Measurements from ENCODE around the gene RIPK4. TPM values are rescaled to one million over a fixed set of nuclear protein-coding genes. Genes with fewer than 3 reads are reported as not detected.
A peak's percentile ranks its signal among the peaks of the same experiment; 100 is the strongest.

The RIPK4 gene
- polyA plus RNA-seq, 1 donor (not counting 4 experiments of a cell fraction or from before 2014, with no cell fraction given), result 18.4 TPM

DNA sequence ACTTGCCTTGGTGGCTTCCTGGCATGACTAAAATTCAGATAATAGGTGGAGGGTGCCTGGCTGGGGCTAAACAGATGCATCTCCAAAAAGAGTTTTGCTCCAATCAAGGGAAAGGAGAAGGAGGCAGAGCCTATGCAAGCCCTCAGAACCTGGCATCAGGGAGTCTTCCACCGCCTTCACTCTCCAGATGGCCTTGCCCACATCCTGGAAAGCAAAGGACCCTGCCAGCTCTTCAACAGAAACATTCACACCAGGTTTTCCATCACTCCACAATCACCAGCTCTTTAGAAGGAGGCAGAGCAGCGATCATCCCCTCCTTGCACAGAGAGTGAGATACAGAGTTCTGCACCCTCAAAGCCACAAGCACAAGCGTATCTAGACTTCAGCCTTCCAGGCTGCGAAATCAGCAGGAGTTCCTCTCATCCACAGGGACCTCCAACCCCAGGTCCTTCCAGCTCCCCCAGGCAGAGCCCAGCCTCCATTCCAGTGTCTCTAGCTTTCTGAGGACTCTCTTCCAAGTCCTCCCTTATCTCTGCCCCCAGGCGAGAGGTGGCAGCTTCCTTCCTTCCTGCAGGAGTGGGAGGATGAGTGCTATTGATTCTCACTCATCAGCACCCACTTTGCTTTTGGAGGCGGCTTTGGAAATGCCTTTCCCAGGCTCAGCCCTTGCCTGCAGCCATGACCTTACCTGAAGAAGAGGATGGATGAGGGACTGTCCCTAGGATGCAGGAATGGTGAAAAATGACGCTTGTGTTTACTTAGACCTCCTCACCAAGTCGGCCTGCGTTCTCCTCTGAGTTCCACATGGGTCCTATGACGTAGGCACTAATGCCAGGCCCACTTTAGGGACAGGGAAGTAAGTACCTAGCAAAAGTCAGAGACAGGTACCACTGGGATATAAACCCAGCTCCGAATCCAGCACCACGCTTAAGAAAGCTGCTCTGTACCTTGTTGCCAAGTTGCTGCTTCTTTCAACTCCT, 75.4 kb downstream of the RIPK4 start:
- dilution Hi-C loops (cut with MboI; ENCODE audit: extremely low pct_ligation_motif_present, low sequenced_read_pairs), result no loop called here
- no peak overlapping the region for H3K9ac ChIP-seq (ENCODE audit: control insufficient read depth, extremely low read depth, insufficient read depth, low read length)
- H3K4me1 ChIP-seq (ENCODE audit: control insufficient read depth, extremely low read depth, insufficient read depth, low read length), result peaks cover 11% of the 10 kb centered on the region
- TF ChIP-seq, protein P1, sequence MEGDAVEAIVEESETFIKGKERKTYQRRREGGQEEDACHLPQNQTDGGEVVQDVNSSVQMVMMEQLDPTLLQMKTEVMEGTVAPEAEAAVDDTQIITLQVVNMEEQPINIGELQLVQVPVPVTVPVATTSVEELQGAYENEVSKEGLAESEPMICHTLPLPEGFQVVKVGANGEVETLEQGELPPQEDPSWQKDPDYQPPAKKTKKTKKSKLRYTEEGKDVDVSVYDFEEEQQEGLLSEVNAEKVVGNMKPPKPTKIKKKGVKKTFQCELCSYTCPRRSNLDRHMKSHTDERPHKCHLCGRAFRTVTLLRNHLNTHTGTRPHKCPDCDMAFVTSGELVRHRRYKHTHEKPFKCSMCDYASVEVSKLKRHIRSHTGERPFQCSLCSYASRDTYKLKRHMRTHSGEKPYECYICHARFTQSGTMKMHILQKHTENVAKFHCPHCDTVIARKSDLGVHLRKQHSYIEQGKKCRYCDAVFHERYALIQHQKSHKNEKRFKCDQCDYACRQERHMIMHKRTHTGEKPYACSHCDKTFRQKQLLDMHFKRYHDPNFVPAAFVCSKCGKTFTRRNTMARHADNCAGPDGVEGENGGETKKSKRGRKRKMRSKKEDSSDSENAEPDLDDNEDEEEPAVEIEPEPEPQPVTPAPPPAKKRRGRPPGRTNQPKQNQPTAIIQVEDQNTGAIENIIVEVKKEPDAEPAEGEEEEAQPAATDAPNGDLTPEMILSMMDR (optimal IDR thresholded peaks at IDR 0.05 in 1 of 3, IDR thresholded peaks at IDR 0.05 in 1 of 3, conservative IDR thresholded peaks at IDR 0.05 in 1 of 3; ENCODE audit: extremely low read depth in 1 of 3, insufficient read depth in 2 of 3, low read length in 3 of 3), result no peak
- no peak for TF ChIP-seq EZH2 (IDR thresholded peaks at IDR 0.05; ENCODE audit: low read length)
- no peaks in the 10 kb centered on the region for H4K20me1 ChIP-seq (ENCODE audit: control insufficient read depth, extremely low read depth, insufficient read depth, low read length)
- peak; percentile 51 for FAIRE-seq
- no peaks in the 10 kb centered on the region for H3K9me3 ChIP-seq (ENCODE audit: control insufficient read depth, low read depth, low read length)
- no peak for DNase-seq (ENCODE audit: low read depth, low spot score)
- H3K27me3 ChIP-seq (ENCODE audit: control insufficient read depth, extremely low read depth, insufficient read depth, low read length), result peaks cover 9% of the 10 kb centered on the region
- no peak overlapping the region for H3K4me2 ChIP-seq (ENCODE audit: control insufficient read depth, extremely low read depth, insufficient read depth, low read depth, low read length)
- H3K36me3 ChIP-seq (ENCODE audit: control insufficient read depth in 2 of 2, extremely low read depth in 1 of 2, insufficient read depth in 2 of 2, low read length in 2 of 2), result no peaks in the 10 kb centered on the region
- H2AFZ ChIP-seq (ENCODE audit: control insufficient read depth, low read length), result no peak overlapping the region
- H3K9me1 ChIP-seq (ENCODE audit: control insufficient read depth, extremely low read depth, insufficient read depth, low read length), result no peaks in the 10 kb centered on the region
- H3K4me3 ChIP-seq (ENCODE audit: control insufficient read depth in 2 of 3, extremely low read depth in 1 of 3, insufficient read depth in 2 of 3, low read depth in 1 of 3, low read length in 3 of 3), result no peak overlapping the region
- H3K79me2 ChIP-seq (ENCODE audit: control insufficient read depth, insufficient read depth, low read length), result no peaks in the 10 kb centered on the region
- no peak overlapping the region for H3K27ac ChIP-seq (ENCODE audit: control insufficient read depth, insufficient read depth, low read length)

Small RNA genes within 50 kb of the gene (small RNA-seq; reads per million reads assigned to genes)
- 0.07 to 1.7 (median 0.50) reads per million in 3 experiments for gene MIR6814 (ENCODE audit: insufficient read length in 3 of 3, low read depth in 3 of 3, low replicate concordance in 1 of 3)

Other genes starting within 250 kb of the RIPK4 start
- 5.2 to 8.5 TPM (median 5.6 TPM) in 3 replicates for gene PRDM15, start 112.3 kb upstream of the RIPK4 start, polyA plus RNA-seq
- 31.9 to 53.3 TPM (median 39.9 TPM) in 3 replicates for gene C2CD2, start 187.0 kb upstream of the RIPK4 start, polyA plus RNA-seq
- 9.5 to 12.2 TPM (median 10.3 TPM) in 3 replicates for gene ZBTB21, start 243.3 kb upstream of the RIPK4 start, polyA plus RNA-seq